ENCODE data around the gene PDE4D.

DNA sequence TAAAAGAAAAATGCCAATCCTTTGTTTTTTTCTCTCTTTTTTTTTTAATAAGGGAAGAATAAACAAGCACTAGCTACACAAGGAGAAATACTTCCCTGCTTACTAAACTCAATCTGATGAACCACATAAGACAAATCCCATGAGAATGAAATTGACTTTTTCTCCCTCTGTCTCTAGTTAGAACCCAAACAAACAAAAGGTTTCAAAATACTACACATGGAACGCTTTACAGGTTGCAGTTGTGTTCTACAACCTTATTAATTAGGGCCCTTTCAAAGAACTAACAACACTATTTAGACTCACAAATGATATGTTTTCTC is 124.5 kb downstream of the PDE4D start:
- TF ChIP-seq FOXK2 (IDR thresholded peaks at IDR 0.05): no peak
- TF ChIP-seq BHLHE40 (IDR thresholded peaks at IDR 0.05; ENCODE audit: borderline replicate concordance): no peak
- no peak for TF ChIP-seq FOXM1 (IDR thresholded peaks at IDR 0.05; ENCODE audit: borderline replicate concordance)
- no peak for TF ChIP-seq SUZ12 (IDR thresholded peaks at IDR 0.05)

Measured in HEK293T (cell line).